ENCODE data around the gene ALDH1L1. TPM values are rescaled to one million over a fixed set of nuclear protein-coding genes. Genes with fewer than 3 reads are reported as not detected.
A peak's percentile ranks its signal among the peaks of the same experiment; 100 is the strongest.

The ALDH1L1 gene
- total RNA-seq = 100 to 1,000 TPM; 125 to 176 (median 150) TPM

- peak; percentile 97 for ATAC-seq (ENCODE audit: low FRiP score)
- no peak for TF ChIP-seq CTCF (IDR thresholded peaks at IDR 0.05)
- DNase-seq (ENCODE audit: low spot score) = peak; percentile 51
Observed at GRCh38 chr3:126180477-126181397, at the start of gene ALDH1L1. Gene ALDH1L1, minus strand, starts transcription at chr3:126180586. Its CDS starts 19,607 bp downstream, at chr3:126160979.

GRCh38 chr3:126226374-126226773, 46.0 kb upstream of the ALDH1L1 start:
- TF ChIP-seq CTCF (IDR thresholded peaks at IDR 0.05) = no peak
- no peak for DNase-seq (ENCODE audit: low spot score)
- ATAC-seq (ENCODE audit: low FRiP score) = no peak

GRCh38 chr3:126216416-126216815, 36.0 kb upstream of the ALDH1L1 start:
- ATAC-seq (ENCODE audit: low FRiP score) (peak; percentile 34), DNase-seq (ENCODE audit: low spot score) (no peak)
- no peak for TF ChIP-seq CTCF (IDR thresholded peaks at IDR 0.05)

- TF ChIP-seq CTCF (IDR thresholded peaks at IDR 0.05) = no peak
- ATAC-seq (ENCODE audit: low FRiP score) (peak; percentile 12), DNase-seq (ENCODE audit: low spot score) (no peak)
Observed at GRCh38 chr3:126213379-126214028, 33.1 kb upstream of the ALDH1L1 start.

- peak; percentile 48 for ATAC-seq (ENCODE audit: low FRiP score)
- no peak for DNase-seq (ENCODE audit: low spot score)
- no peak for TF ChIP-seq CTCF (IDR thresholded peaks at IDR 0.05)
Observed at GRCh38 chr3:126212620-126213378, 32.4 kb upstream of the ALDH1L1 start.

- no peak for TF ChIP-seq CTCF (IDR thresholded peaks at IDR 0.05)
- ATAC-seq (ENCODE audit: low FRiP score) (no peak), DNase-seq (ENCODE audit: low spot score) (no peak)
Observed at GRCh38 chr3:126212250-126212619, 31.8 kb upstream of the ALDH1L1 start.
